Ovary (tissue), 10 donors: Measurements from ENCODE around the gene EVA1B. TPM values are rescaled to one million over a fixed set of nuclear protein-coding genes. Genes with fewer than 3 reads are reported as not detected.

Experiments
- DNase-seq, 5 donors: peaks; one replicate each; pipeline ENCODE4 v3.0.0-alpha.2; 2019 to 2020
- H3K27ac ChIP-seq, 2 donors: fragments of 200-600 bp; one replicate each; pipeline versions ENCODE4 v1.5.1 to v1.8.0; 2019 to 2022
- H3K27me3 ChIP-seq: fragments of 200-600 bp; one replicate; pipeline ENCODE4 v1.8.0; 2022
- H3K36me3 ChIP-seq: fragments of 200-600 bp; sonication (generic); one replicate; pipeline ENCODE4 v1.5.1; 2019
- H3K4me1 ChIP-seq: one replicate; pipeline ENCODE4 v1.8.1; 2013; ENCODE audit warnings: mild to moderate bottlenecking, moderate library complexity; ENCODE audit not compliant: insufficient read depth
- H3K4me3 ChIP-seq: fragments of 200-600 bp; sonication (generic); one replicate; pipeline ENCODE4 v1.5.1; 2017
- H3K9me3 ChIP-seq, 2 donors: fragments of 200-600 bp in 1 of 2; sonication (generic) in 1 of 2; one replicate each; pipeline versions ENCODE4 v1.5.1 to v1.8.1; 2013 to 2019; ENCODE audit warnings: mild to moderate bottlenecking in 1 of 2, moderate library complexity in 1 of 2
- EP300 ChIP-seq: sonication (generic); formaldehyde crosslinking; IDR thresholded peaks from one replicate; pipeline ENCODE4 v1.6.1; 2017; ENCODE audit warnings: antibody characterized with exemption
- POLR2A ChIP-seq: fragments of 450-650 bp; IDR thresholded peaks from one replicate; pipeline ENCODE4 v1.6.1; 2017; ENCODE audit warnings: antibody characterized with exemption, mild to moderate bottlenecking, moderate library complexity
- WGBS, 3 donors: extraction: QIAGEN DNeasy Blood & Tissue Kit in 1 of 3; methylation state at CpG; one replicate each; pipeline versions ENCODE4 v1.1.5 to v1.1.7; 2013 to 2017; 5-methylcytosine and 5-hydroxymethylcytosine counted together
- intact Hi-C, 4 donors: fragments of 100-400 bp; cut with DNase I; formaldehyde crosslinking; loops; one replicate each; pipeline versions ENCODE4 v1.11.0 to v1.15.1; 2022 to 2023
- long read RNA-seq, 3 donors: library from polyadenylated mRNA in 2 of 3; unstranded in 2 of 3; transcript quantifications; one replicate each; pipeline ENCODE4 v2.0.0 and lab custom pipeline, GENCODE V29; 2021 to 2026
- polyA plus RNA-seq, 2 donors: library from polyadenylated mRNA; stranded (reverse); fragments of 200-250 nt in 1 of 2; fragments of 350-450 nt in 1 of 2; fragmentation: Illumina TruSeq in 1 of 2; extraction: RNeasy Lipid Tissue Mini Kit (QIAGEN cat#74804) in 1 of 2; gene quantifications; one replicate each; pipeline ENCODE4 v1.2.3, GENCODE V29; 2013 to 2014
- total RNA-seq, 7 donors: library from RNA; depleted of rRNA in 2 of 7; stranded (reverse); fragments of >200 nt in 2 of 7; fragmentation: NEBNext Ultra II Directional in 3 of 7; extraction: Animal tissue kit (Norgen Biotek cat#: 25700) in 3 of 7; gene quantifications; one replicate each; pipeline versions ENCODE4 v1.1.0 to v1.2.4, GENCODE V29; 2016 to 2023
- TF ChIP-seq, protein P1 (sequence below), 3 donors: fragments of 450-650 bp in 2 of 3; fragments of 200-600 bp in 1 of 3; IDR thresholded peaks; one replicate each; pipeline versions ENCODE4 v1.5.1 to v1.8.0; 2016 to 2022; ENCODE audit warnings: antibody characterized with exemption in 3 of 3, mild to moderate bottlenecking in 1 of 3
- donor health status: DM: no; HTN: no; CAD: no; lungs with moderate emphysema.
- donor health status: DM: no; HTN: no; CAD: no.
- donor health status: Bipolar disorder and iron deficiency.
- donor health status: DM: yes; HTN: yes; CAD: no.
- donor health status: DM: no; HTN: no; CAD: no.
- donor health status: DM: yes; HTN: yes; CAD: no.

EVA1B gene, protein sequence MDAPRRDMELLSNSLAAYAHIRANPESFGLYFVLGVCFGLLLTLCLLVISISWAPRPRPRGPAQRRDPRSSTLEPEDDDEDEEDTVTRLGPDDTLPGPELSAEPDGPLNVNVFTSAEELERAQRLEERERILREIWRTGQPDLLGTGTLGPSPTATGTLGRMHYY
- total RNA-seq (100 to 1,000 TPM in 1 of 7 donors, 10 to 100 TPM in 6; 39.9 to 113 (median 56.8) TPM), polyA plus RNA-seq (10 to 100 TPM in 1 of 2 donors, not detected in 1; 54.1 TPM)
- long read RNA-seq, donor 1, partial matches to known transcripts: 1 of 4 reads
- long read RNA-seq, donor 1, other reads (novel, unspliced or antisense): 2 of 4 reads
- long read RNA-seq, donor 2, transcript EVA1B-202 (3 exons, 699 nt): major isoform, 12 of 12 reads
- long read RNA-seq, donor 2, partial matches to known transcripts: 0 of 12 reads
- long read RNA-seq, donor 2, other reads (novel, unspliced or antisense): 0 of 12 reads
- long read RNA-seq, donor 3, transcript EVA1B-202 (3 exons, 699 nt): major isoform, 58 of 97 reads
- long read RNA-seq, donor 3, partial matches to known transcripts: 2 of 97 reads
- long read RNA-seq, donor 3, other reads (novel, unspliced or antisense): 37 of 97 reads

DNA sequence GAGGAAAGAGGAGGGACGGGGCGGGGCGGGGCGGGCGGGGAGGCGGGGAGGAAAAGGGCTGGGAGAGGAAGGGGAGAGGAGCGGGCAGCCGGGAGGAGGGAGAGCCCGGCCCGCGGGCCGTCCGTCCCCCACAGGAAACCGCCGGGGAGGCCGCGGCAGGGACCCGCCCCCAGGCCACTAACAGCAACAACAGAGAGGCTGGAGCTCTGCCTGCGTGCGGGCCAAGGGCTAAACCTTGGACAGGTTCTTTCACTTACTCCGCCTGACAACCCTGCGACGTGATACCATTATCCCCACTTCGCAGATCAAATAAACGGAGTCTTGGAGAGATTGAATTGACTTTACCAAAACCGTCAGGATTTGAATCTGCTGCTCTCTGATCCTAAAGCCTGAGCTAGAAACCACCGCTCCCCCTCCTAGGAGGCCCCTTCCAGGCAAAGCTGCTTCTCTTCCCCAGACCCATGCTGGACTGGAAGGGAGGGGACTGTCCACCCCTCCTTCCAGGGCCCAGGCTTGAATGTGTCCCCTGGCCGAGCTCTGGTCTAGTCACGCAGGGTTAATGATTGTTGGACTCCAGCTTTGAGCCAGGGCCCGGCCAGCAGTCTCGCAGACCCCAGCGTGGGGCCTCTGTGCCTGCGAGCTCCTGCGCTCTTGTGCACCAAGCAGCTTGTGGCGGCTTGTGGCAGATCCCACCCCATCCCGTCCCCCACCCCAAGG, at the start of gene EVA1B:
EVA1B (minus strand) TSS at position 10 of the 717 bp plus-strand sequence. CDS start 608 bp downstream, outside the sequence.
- Histone ChIP-seq H3K27me3 (no peaks in the 10 kb centered on the region), H3K36me3 (no peaks in the 10 kb centered on the region), H3K4me1 (peaks cover 15% of the 10 kb centered on the region), H3K4me3 (peak within 1 kb of the TSS; percentile 65), H3K27ac (peak within 1 kb of the TSS; percentile 72 to 98), H3K9me3 (no peaks in the 10 kb centered on the region)
- WGBS, 3 donors: 2 to 3% (median 2%) methylated on average over 27 to 36 of the region's 36 CpGs
- DNase-seq: peak; percentile 83 to 89 (median 85)
- TF ChIP-seq, protein P1, sequence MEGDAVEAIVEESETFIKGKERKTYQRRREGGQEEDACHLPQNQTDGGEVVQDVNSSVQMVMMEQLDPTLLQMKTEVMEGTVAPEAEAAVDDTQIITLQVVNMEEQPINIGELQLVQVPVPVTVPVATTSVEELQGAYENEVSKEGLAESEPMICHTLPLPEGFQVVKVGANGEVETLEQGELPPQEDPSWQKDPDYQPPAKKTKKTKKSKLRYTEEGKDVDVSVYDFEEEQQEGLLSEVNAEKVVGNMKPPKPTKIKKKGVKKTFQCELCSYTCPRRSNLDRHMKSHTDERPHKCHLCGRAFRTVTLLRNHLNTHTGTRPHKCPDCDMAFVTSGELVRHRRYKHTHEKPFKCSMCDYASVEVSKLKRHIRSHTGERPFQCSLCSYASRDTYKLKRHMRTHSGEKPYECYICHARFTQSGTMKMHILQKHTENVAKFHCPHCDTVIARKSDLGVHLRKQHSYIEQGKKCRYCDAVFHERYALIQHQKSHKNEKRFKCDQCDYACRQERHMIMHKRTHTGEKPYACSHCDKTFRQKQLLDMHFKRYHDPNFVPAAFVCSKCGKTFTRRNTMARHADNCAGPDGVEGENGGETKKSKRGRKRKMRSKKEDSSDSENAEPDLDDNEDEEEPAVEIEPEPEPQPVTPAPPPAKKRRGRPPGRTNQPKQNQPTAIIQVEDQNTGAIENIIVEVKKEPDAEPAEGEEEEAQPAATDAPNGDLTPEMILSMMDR (IDR thresholded peaks at IDR 0.05): no peak
- TF ChIP-seq POLR2A (no peak), EP300 (no peak)
- intact Hi-C loops: loop anchor here in 3 of 4 donors (5.0 kb wide), 3 partner anchors 44 to 64 kb away; partner anchors contain the start of gene STK40 (in 1 of the 3)

DNA sequence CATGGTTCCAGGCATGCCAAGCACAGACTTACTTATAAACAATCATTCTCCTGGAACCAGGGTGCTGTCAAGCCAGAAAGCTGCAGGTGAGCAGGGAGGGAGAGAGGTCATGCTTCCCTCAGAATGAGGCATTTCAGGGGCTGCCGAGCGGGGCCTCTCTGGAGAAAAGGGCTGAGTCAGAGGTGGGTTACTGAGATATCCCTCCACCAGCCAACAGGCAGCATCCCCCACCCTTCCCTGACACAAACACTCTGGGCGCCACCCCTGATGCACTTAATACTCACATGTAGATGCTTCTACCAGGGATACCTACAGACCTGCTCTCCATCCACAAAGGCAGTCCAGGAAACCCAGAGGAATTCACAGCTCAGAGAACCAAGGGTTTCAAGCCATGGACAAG, 49.2 kb upstream of the EVA1B start:
- intact Hi-C loops: no loop called here
- Histone ChIP-seq H3K36me3 (no peaks in the 10 kb centered on the region), H3K4me3 (no peak overlapping the region), H3K27me3 (no peaks in the 10 kb centered on the region), H3K9me3 (no peaks in the 10 kb centered on the region), H3K27ac (peak overlapping the region in 1 of 2 donors; percentile 70), H3K4me1 (peaks cover 26% of the 10 kb centered on the region)
- TF ChIP-seq POLR2A (no peak), EP300 (no peak)
- TF ChIP-seq, protein P1 (IDR thresholded peaks at IDR 0.05): no peak
- no peak for DNase-seq
- 70 to 91% (median 84%) methylated on average over 3 of the region's 3 CpGs for WGBS, 3 donors

DNA sequence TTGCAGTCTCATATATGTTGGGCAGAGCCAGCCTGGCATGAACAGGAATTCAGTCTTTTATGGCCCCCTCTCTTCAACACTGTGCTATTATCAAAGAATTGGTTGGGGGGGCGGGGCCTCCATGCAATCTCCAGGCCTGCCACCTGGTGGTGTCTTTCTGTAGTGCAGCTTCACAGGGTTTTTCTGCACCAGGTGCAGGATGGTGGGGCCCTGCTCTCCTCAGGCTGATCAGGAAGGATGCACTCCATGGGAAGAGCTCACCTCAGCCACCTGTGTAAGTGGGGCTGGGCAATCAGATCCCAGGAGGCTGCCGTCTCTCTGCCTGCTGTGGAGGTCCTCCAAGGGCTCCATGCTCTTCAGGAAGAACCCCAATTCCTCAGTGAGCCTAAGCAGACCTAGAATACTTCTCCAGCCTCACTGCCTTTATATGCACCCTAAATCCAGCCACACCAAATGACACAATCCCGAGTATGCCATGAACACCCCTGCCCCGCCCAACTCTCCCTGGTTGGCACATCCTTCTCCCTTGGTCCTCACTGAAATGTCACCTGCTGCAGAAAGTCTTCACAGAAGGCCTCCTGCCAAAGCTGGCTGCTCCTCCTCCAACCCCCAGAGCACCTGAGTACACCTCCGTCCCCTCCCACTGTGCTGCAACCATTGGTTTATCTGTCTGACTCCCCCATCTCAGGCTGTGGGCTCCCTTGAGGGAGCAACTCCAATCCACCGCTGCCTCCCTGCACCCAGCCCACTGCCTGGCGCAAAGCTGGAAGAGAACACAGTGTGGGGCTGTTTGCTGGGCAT, 45.8 kb upstream of the EVA1B start:
- no peaks in the 10 kb centered on the region for H3K9me3 ChIP-seq
- no peak overlapping the region for H3K4me3 ChIP-seq
- 63 to 70% (median 67%) methylated on average over 7 of the region's 7 CpGs for WGBS, 3 donors
- no peak overlapping the region for H3K27ac ChIP-seq
- peaks cover 23% of the 10 kb centered on the region for H3K4me1 ChIP-seq
- H3K36me3 ChIP-seq: no peaks in the 10 kb centered on the region
- no peak for TF ChIP-seq POLR2A
- TF ChIP-seq, protein P1 (IDR thresholded peaks at IDR 0.05): peak; percentile 85 to 90 (median 88)
- intact Hi-C loops: loop anchor here in 2 of 4 donors (5.0 kb wide), 1 partner anchor 47 kb away; the partner anchor contains the start of gene EVA1B (in 2 of the 2)
- DNase-seq: peak; percentile 64 to 84 (median 80)
- no peaks in the 10 kb centered on the region for H3K27me3 ChIP-seq
